EL (cell line): Measurements from ENCODE around the gene AIF1L.

Source experiments
- DNase-seq: peaks from one replicate; pipeline ENCODE4 v3.0.0-alpha.2; 2016

Gene AIF1L

DNA sequence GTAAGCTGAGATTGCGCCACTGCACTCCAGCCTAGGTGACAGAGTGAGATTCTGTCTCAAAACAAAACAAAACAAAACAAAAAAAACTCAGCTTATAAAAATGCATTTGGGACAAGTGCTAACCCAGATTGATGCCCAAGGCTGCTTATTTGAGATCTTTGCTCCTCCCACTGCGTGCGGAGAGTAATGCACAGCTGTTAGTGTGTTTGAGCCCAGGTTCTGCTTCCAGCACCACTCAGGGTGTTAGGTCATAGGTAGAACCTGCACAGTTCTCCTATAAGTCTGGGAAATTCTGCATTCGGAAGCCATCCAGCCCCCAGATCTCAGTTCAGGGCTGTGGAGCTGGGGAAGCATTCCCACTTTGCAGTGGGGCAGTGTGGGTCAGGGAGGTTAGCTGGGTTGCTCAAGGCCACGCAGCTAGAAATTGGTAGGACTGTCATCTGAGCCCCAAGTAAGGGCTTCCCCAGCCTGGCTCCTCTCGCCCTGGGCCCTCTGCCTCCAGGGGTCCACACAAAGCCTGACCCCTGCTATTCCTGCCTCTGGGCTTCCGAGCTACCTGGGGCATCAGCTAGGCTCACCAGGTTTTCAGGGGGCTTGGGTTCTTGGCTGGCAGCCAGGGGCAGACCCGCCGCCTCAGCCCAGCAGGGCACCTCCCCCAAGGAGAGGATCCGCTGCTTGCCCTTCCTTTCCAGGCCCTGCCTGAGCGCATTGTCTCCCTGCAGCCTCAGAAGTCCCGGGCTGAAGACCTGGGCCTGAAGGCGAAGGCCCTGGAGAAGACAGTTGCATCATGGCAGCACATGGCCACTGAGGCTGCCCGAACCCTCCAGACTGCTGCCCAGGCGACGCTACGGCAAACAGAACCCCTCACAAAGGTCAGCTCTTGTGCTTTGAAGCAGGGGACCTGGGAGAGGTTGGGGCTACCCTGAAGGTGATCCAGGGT is 17.6 kb upstream of the AIF1L start:
- DNase-seq, result no peak

DNA sequence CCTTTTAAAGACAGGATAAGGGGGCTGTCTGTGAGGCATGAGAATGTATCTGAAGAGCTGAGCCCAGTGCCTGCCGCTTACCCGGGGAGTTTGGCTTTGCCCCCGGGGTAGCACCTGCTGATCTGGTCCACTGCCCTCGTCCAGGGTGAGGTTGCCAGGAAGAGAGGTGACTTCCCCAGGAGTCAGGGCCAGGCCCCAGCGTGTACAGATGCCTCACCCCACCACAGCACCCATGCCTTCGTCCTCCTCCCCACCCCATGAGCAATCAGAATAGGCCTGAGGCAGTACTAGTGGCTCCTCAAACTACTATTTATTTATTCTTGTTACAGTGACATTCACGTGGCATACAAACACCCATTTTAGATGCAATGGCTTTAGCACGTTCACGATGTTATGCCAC is 15.7 kb upstream of the AIF1L start:
- DNase-seq, result no peak

DNA sequence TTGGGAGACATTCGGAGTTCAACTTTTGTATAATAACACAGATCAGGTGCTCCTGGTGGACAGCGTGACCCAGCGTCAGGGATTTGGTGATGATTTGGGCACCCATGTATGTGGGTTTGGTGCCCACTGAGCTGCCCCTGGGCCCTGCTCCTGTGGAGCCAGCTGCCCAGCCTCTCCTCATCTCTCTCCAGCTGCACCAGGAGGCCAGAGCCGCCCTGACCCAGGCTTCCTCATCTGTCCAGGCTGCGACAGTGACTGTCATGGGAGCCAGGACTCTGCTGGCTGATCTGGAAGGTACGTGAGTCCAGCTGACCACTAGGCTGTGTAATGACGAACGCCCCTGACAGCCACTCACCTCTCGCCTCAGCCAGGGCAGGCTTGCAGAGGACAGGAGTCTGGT is 14.5 kb upstream of the AIF1L start:
- no peak for DNase-seq

DNA sequence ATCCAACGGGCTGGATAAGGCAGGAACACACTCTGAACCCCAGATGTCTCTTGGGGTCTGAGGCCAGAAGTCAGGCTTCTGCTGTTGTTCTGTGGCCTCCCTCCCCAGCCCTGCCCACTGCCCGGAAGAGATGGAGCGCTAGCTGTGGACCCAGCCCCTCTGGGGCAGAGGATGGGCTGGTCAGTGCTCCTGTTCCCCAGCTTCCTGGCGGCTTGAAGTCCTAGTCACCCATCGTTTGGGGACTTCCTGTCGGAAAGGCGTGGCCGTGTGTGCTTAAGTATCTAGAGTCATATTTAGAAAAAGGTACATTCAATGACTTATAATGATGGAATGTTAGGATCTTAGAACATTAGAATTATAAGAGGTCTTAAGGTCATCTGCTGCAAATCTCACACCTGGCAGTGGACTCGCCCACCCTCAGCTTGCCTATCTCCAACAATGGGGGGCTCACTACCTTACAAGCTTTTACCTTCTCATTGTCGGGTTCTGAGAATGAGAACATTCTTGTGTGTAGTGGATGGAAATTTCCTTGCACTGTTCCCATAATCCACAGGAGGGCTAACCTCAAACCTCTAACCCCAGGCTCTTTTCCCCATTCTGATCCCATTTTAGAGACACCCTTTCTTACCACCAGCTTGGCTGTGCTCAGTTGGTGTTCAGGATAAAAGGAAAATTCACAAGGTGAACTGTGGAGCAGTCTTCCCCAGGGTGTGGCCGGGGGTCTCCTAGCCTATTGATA is 13.4 kb upstream of the AIF1L start:
- no peak for DNase-seq

DNA sequence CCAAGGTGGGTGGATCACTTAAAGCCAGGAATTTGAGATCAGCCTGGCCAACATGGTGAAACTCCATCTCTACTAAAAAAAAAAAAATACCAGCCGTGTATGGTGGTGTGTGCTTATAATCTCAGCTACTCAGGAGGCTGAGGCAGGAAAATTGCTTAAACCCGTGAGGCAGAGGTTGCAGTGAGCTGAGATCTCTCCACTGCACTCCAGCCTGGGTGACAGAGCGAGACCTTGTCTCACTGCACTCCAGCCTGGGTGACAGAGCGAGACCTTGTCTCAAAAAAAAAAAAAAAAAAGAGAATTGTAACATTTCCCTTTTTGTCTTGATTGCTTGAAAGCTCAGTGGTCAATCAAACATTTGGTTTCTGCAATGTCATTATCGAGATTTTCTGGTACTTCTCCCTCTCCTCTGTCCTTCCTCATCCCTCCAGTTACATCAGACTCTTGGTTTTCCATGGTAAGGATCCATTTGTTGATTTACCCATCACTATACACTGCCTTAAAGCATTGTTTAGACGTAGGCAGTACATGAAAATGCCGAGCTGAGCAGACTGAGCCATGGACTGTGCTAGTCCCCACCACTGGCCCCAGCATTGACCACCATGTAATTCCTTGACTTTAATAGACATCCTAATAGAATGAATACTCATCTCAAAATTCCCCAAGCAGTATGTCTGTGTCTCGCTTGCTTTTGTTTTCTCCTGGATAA is 11.5 kb upstream of the AIF1L start:
- no peak for DNase-seq

DNA sequence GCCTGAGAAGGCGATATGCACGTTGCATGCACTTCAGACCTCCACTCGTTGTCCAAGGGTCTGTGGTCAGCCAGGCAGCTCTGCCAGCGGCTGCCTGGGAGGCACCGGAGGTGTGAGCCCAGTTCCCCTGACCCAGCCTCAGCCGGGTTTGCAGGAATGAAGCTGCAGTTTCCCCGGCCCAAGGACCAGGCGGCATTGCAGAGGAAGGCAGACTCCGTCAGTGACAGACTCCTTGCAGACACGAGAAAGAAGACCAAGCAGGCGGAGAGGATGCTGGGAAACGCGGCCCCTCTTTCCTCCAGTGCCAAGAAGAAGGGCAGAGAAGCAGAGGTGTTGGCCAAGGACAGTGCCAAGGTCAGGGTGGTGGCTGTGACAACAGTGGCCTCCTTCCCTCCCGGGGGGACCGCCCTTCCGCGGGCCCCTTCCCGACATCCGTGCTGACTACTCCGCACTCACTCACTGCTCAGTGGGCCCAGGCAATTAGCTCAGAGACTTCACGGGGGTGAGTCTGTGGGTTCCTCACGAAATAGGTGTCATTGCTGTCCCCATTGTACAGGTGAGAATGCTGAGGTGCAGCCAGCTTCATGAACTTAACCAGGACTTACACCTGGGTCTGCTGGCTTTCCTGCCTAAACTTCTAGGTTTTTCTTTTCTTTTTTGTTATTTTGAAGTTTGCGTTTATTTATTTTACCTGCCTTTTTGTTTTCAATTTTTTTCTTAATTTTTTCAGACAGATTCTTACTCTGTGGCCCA is 10.8 kb upstream of the AIF1L start:
- no peak for DNase-seq

DNA sequence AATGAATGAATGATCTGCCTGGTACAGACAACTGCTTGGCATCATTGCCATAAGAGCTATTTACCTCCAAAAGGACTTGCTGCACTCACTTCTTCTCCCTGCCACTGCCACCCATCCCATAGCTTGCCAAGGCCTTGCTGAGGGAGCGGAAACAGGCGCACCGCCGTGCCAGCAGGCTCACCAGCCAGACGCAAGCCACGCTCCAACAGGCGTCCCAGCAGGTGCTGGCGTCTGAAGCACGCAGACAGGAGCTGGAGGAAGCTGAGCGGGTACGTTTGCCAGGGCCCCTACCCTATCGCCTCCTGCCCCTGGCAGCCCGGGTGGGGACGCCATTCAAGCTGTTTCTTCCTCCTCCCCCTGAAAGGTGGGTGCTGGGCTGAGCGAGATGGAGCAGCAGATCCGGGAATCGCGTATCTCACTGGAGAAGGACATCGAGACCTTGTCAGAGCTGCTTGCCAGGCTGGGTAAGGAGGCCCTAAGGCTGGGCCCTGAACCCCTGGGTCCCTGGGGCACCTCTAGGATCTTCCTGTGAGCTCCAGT is 8.9 kb upstream of the AIF1L start:
- DNase-seq, result no peak

DNA sequence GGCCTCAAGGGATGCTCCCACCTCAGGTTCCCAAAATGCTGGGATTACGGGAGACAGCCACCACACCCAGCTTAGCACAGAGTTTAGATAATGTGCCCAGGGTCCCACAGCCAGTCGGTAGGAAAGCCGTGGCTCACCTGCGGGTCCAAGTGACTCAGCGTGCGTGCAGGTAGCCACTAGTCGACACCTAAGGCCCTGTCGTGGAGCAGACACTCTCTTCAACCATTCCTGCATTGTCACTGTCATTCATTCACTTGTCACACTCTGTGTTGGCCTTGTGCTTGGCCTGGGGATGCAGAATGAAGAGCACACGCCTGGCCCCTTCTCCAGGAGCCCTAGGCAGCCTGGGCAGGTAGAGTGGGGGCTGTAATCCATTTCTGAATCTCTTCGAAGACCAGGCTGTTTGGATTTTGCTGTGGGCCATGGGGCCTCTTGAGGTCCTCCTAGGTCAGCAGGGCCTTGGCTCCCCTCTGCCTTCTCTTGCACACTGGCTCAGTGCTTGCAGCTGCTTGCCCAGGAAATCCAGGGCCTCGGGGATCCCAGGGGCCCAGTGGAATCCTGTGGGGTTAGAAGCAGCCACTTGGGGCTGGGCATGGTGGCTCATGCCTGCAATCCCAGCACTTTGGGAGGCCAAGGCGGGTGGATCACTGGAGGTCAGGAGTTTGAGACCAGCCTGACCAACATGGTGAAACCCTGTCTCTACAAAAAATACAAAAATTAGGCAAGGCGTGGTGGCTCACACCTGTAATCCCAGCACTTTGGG is 6.1 kb upstream of the AIF1L start:
- DNase-seq, result no peak

DNA sequence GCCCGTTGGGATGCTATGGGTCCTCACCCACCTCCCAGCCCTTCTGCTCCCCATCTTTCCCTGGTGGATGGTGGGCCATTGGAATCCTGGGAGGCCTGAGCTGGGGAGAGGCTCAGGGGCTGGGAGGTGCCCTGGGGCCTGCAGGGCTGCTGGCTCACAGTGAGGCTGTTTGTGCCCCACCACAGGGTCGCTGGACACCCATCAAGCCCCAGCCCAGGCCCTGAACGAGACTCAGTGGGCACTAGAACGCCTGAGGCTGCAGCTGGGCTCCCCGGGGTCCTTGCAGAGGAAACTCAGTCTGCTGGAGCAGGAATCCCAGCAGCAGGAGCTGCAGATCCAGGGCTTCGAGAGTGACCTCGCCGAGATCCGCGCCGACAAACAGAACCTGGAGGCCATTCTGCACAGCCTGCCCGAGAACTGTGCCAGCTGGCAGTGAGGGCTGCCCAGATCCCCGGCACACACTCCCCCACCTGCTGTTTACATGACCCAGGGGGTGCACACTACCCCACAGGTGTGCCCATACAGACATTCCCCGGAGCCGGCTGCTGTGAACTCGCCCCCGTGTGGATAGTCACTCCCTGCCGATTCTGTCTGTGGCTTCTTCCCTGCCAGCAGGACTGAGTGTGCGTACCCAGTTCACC is 4.9 kb upstream of the AIF1L start:
- DNase-seq, result no peak

DNA sequence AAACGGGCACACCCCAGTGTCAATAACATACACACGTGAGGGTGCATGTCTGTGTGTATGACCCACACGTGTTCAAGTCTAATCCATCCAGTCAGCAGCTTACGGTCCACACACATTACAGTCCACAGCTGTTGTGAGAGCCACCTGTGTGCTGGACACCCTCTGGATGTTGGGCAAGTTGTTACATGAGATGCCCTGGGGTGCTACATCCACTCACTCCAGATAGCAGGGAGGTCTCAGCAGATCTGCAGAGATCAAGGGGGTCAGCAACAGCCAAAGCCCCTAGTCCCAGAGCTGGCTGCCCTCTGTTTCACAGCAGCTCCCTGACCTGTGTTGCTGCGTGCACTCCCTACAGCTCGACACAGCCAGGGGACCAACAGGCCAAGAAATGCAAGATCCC is 4.3 kb upstream of the AIF1L start:
- DNase-seq, result no peak

DNA sequence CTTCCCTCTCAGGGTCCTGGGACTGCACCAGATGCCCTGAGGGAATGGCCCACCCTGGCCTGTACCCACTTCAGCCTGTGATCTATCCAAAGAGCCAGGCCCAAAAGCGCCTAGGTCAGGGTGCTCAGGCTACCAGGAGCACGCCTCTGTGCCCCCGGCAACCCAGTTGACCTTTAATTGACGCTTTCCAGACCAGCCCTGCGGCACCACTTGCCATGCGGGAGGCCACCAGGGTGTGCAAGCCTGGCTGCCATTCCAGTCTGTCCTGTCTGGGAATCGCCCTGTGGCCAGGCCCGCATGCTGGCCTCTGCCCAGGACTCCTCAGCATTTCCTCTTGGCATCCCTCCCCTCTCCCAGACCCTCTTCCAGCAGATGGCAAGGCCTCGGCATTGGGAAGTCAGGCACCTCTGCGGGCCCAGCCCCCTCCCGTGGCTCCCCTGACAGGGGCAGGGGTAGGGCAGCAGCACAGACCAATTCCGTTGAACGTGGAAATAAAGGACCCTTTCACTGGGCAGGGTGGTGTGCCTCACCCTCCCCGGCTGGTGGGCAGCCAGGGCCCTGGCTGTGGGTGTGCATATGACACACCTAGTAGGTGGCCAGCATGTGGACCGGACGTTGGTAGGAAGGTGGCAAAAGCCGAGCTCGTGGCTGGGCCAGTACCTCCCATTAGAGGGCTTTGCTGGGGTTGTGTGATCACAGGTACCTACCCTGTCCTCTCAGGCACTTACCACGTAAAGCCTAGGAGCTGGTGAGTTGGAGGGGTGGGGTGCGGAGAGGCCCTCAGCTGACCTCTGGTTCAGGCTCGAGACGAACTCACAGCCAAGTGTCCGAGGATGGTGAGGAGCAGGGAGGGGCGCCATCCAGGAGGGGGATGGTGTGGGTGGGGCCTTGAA is 3.5 kb upstream of the AIF1L start:
- no peak for DNase-seq

DNA sequence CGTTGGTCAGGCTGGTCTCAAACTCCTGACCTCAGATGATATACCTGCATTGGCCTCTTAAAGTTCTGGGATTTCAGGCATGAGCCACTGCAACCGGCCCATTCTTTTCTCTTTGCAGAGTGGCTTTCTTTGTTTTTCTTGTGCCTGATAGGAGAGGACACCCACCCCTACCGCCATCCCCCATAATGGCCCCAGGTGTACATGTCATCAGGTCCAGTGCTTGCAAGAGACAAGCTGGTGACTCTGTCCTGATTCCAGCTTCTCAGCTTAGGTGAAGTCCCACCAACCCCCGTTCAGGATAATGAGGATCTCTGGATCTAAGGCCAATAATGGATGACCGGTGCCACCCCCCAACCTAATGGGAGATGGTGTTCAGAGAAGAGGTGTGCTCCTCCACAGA is 2.3 kb upstream of the AIF1L start:
- DNase-seq, result no peak

DNA sequence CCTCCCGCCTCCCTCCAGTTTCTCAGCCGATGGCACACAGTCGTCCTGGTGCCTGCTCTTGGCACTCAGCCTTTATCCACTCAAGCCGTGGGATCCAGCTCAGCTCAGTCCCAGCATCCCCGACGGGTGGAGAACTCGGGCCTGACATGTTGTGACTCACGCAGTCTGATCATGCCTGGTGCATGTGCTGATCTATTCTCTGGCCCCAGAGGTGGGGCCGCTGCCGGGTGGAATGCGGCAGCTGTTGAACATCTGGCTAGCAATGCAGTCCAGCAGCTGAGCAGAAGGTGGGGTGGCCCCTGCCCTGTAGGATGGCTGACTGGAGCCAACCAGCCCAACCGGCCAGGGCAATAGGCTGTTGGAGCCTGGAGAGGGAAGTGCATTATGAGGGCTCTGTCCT is 1.7 kb upstream of the AIF1L start:
- peak; percentile 63 for DNase-seq

DNA sequence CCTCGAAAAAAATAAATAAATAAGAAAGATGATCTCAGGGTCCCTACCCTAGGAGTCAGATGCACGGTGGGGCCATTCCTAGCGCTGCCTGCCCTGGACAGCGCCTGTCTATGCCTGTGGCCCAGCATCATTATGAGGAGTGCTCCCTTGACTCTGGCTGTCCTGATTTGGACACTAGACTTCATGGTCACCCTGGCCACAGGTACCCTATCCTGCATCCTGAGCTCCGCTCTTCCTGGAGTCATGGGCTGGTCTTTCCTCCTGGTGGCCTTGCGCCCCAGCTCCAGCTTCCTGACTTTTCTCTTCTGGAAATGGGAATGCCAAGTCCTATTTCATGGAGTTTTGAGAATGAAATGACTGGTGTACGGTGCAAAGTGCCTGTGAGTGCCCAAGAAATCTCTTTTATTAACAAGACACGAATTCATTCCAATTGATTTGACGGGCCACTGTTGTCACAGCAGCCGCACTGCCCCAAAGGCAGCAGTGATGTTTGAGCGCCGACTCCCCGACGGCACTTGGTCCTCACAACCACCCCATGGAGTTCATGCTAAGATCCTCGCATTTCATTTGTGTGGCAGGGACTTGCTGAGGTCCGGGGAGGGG is 564 bp upstream of the AIF1L start:
- DNase-seq, result no peak

DNA sequence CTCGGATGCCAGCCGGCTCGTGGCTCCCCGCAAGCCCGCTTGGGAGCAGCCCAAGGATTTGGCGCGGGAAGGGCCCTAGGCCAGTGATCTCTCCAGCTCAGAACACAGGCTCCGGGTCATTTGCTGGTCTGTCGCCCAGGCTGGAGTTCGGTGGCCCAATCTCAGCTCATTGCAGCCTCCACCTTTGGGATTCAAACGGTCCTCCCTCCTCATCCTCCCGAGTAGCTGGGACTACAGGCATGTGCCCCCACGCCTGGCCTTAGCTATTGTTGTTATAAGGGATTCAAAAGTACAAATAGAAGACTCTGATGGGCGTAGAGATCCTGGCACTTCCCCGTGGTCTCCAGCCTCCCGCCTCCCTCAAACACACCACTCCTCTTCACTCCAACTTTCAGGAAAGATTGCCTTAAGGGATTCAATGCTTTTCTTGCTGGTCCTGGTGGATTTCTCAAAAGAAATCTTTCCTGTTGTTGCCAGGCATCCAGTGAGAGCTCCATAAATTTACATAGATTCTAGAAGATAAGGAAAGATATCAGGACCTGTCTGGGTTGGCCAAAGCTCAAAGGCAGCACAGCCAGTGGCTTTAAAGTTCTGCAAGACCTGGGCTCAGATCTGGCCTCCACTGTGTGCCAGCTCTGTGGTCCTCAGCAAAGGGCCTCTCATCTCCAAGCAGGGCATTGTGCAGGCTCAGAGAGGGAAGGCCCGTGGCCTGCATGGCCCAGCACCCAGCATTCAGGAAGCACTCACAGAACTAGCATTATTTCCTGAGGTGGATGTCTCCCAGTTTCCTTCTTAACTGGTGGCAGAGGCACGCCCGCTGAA is 1.0 kb downstream of the AIF1L start:
- DNase-seq, result no peak

DNA sequence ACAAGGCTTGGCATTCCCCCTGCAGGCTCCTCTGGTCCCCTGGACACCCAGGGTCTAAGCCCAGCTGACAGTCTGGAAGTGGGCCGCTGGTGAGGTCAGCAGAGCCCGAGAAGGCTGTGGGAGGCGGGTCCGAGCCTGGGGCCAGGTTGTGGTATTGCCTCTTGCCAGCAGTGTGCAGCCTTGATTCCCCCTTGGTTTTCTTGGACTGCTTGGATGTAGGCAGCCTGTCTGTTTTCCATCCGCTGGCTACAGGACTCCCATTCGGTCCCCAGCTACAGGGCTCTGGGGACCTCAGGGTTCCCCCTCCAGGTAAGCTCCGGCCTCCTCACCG is 1.6 kb downstream of the AIF1L start:
- no peak for DNase-seq

DNA sequence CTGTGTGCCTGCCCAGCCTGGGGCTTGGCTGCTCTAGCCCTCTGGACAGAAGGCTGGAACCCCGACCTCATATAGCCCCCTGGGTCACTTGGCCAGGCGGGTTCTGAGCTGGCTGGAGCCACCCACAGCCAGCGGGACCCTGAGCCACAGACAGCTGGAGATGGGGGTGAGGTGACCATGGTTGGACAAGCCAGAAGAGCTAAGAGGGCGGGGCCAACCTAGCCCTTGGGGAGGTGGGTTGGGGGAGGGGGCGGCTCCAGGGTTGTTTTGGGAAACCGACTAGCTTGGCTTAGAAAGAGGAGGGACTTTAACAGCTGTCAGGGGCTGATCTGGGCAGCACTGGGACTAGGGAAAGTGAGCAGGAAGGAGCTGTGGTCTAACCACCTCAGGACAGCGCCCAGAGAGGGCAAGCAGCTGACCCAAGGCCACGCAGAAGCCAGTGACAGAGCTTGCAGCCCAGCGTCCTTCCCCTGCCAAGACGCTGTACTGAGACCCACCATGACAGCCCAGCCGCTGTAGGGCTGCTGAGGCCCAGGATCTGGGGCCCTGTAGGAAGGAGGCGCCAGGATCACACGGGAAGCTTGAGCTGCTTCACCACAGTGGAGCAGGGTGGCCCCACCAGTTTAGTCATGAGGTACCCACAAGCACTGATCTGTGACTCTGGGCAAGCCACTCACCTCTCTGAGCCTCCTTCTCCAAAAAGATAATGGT is 2.2 kb downstream of the AIF1L start:
- no peak for DNase-seq

DNA sequence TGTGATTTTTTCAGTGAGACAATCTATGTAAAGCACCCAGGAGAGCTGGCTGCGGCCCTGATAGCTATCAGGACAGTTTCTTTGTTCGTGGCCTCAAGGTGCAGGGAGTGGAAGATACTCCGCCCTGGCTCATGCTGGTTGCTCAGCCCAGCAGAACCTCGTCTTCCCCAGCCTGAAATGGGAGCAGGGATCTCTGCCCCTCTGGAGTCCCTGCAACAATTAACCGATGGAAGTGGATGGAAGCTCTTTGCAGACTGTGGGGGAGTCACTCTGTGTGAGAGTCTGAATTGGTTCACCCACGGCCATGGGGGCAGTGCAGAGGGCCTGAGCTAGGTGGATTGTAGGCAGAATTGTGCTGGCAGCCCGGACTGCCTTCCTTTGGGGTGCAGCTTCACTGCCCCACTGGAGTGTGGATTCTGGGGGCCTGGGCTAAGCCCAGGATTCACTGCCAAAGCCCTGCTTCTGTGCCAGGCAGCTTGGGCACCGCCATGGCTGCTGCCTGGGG is 2.8 kb downstream of the AIF1L start:
- no peak for DNase-seq
